ENCODE results near the gene MAP10.
A peak's percentile ranks its signal among the peaks of the same experiment; 100 is the strongest.

The MAP10 gene

GRCh38 chr1:232805269-232806185 is at the start of gene MAP10:
TSS of gene MAP10 (plus strand) at chr1:232805416. CDS start at chr1:232805450, 34 bp downstream.
- DNase-seq: peak; percentile 50 to 75
- Histone ChIP-seq H3K4me3 (peak within 1 kb of the TSS; percentile 62 to 73), H3K9me3 (no peaks in the 10 kb centered on the region), H3K36me3 (no peaks in the 10 kb centered on the region), H3K27ac (peak within 1 kb of the TSS; percentile 64 to 65), H3K27me3 (no peaks in the 10 kb centered on the region), H3K4me1 (peaks cover 0 to 14% (median 9%) of the 10 kb centered on the region in 4 donors)
- intact Hi-C loops (cut with DNase I; ENCODE audit: low total_unique reads): no loop called here
- TF ChIP-seq CTCF (IDR thresholded peaks at IDR 0.05): no peak

- Histone ChIP-seq H3K9me3 (no peaks in the 10 kb centered on the region), H3K36me3 (no peaks in the 10 kb centered on the region), H3K4me1 (peaks cover 0 to 20% (median 7%) of the 10 kb centered on the region in 4 donors), H3K27me3 (no peaks in the 10 kb centered on the region), H3K4me3 (no peak overlapping the region), H3K27ac (no peak overlapping the region)
- intact Hi-C loops (cut with DNase I; ENCODE audit: low total_unique reads): no loop called here
- TF ChIP-seq CTCF (IDR thresholded peaks at IDR 0.05): no peak
- no peak for DNase-seq
These were observed 40.6 kb upstream of the MAP10 start for GRCh38 chr1:232764458-232765251.

- DNase-seq: no peak
- H3K4me3 ChIP-seq: no peak overlapping the region
- no peak for TF ChIP-seq CTCF (IDR thresholded peaks at IDR 0.05)
- H3K36me3 ChIP-seq: no peaks in the 10 kb centered on the region
- H3K27ac ChIP-seq: no peak overlapping the region
- H3K4me1 ChIP-seq: peaks cover 0 to 20% (median 7%) of the 10 kb centered on the region in 4 donors
- H3K27me3 ChIP-seq: no peaks in the 10 kb centered on the region
- no peaks in the 10 kb centered on the region for H3K9me3 ChIP-seq
- intact Hi-C loops (cut with DNase I; ENCODE audit: low total_unique reads): no loop called here
These were observed 39.7 kb upstream of the MAP10 start for GRCh38 chr1:232765542-232765941.

- Histone ChIP-seq H3K27me3 (no peaks in the 10 kb centered on the region), H3K36me3 (no peaks in the 10 kb centered on the region), H3K9me3 (no peaks in the 10 kb centered on the region), H3K4me3 (no peak overlapping the region), H3K27ac (peak overlapping the region; percentile 66 to 68), H3K4me1 (peaks cover 0 to 20% (median 7%) of the 10 kb centered on the region in 4 donors)
- intact Hi-C loops (cut with DNase I; ENCODE audit: low total_unique reads): no loop called here
- no peak for DNase-seq
- TF ChIP-seq CTCF (IDR thresholded peaks at IDR 0.05): no peak
These were observed 38.9 kb upstream of the MAP10 start for GRCh38 chr1:232766241-232766890.

GRCh38 chr1:232766904-232767303 is 38.3 kb upstream of the MAP10 start:
- no peak overlapping the region for H3K4me3 ChIP-seq
- H3K36me3 ChIP-seq: no peaks in the 10 kb centered on the region
- no peaks in the 10 kb centered on the region for H3K9me3 ChIP-seq
- H3K4me1 ChIP-seq: peaks cover 0 to 20% (median 7%) of the 10 kb centered on the region in 4 donors
- no peak for TF ChIP-seq CTCF (IDR thresholded peaks at IDR 0.05)
- H3K27me3 ChIP-seq: no peaks in the 10 kb centered on the region
- intact Hi-C loops (cut with DNase I; ENCODE audit: low total_unique reads): no loop called here
- peak overlapping the region; percentile 66 to 68 for H3K27ac ChIP-seq
- DNase-seq: no peak
